GM12878 (cell line): Measurements from ENCODE around the gene RNF103. TPM values are rescaled to one million over a fixed set of nuclear protein-coding genes. Genes with fewer than 3 reads are reported as not detected.

Experiments
- ATAC-seq: fragments of 200-7000 bp; cut with Tn5 transposase; 3 replicates; pipeline ENCODE4 v1.9.1; 2020; ENCODE audit warnings: mild to moderate bottlenecking, moderate library complexity
- BruUV-seq: library from RNA; stranded (reverse); fragments of 400-500 nt; replicated peaks from 2 replicates; lab custom pipeline; 2021; lab: Mats Ljungman, UMichigan
- CTCF ChIA-PET: fragments of 300-600 bp; sonication (Branson Sonifier 250); formaldehyde crosslinking; extraction: SDS; loops from one replicate; lab custom pipeline; 2021; ENCODE audit warnings: inconsistent platforms; lab: Yijun Ruan, JAX
- POLR2A ChIA-PET: fragments of 350-600 bp; formaldehyde crosslinking; extraction: SDS; loops from one replicate; lab custom pipeline; 2021; ENCODE audit warnings: inconsistent platforms; lab: Charles Lee
- RAD21 ChIA-PET: fragments of 300-600 bp; sonication (Branson Sonifier 250); formaldehyde crosslinking; loops from one replicate; lab custom pipeline; 2023; ENCODE audit warnings: antibody characterized with exemption; ENCODE audit not compliant: unreplicated experiment; lab: Charles Lee
- SMC1A ChIA-PET: fragments of 300-600 bp; sonication (Branson Sonifier 250); formaldehyde crosslinking; loops from one replicate; lab custom pipeline; 2023; ENCODE audit not compliant: unreplicated experiment, uncharacterized antibody; lab: Charles Lee
- DNase-seq: peaks from one replicate; pipeline ENCODE4 v3.0.0-alpha.2; 2011; ENCODE audit warnings: low read depth, low spot score
- FAIRE-seq: peaks from 3 replicates; lab custom pipeline; 2011; peaks lifted over from hg19 to GRCh38; lab: Jason Lieb, UNC
- H2AFZ ChIP-seq: 2 replicates; pipeline ENCODE4 v1.6.0; 2011; ENCODE audit warnings: low read depth, low read length, control low read depth; ENCODE audit not compliant: control insufficient read depth
- H3K27ac ChIP-seq: 2 replicates; pipeline ENCODE4 v1.5.1; 2011; ENCODE audit warnings: control low read depth; ENCODE audit not compliant: control insufficient read depth, insufficient read depth
- H3K27me3 ChIP-seq, 2 experiments: replicated peaks in 1 of 2; 2 replicates each; pipeline versions ENCODE4 v1.6.0 to v1.6.1; 2011; ENCODE audit warnings: low read length in 1 of 2; ENCODE audit not compliant: control insufficient read depth in 2 of 2, insufficient read depth in 2 of 2
- H3K36me3 ChIP-seq, 2 experiments: 2 replicates each; pipeline ENCODE4 v1.5.1; 2011; ENCODE audit warnings: low read length in 1 of 2; ENCODE audit not compliant: control insufficient read depth in 2 of 2, insufficient read depth in 2 of 2
- H3K4me1 ChIP-seq: 2 replicates; pipeline ENCODE4 v1.6.1; 2011; ENCODE audit warnings: mild to moderate bottlenecking, low read length, moderate library complexity, mixed read lengths; ENCODE audit not compliant: control insufficient read depth, insufficient read depth
- H3K4me2 ChIP-seq: 2 replicates; pipeline ENCODE4 v1.6.0; 2011; ENCODE audit warnings: control low read depth; ENCODE audit not compliant: control insufficient read depth, insufficient read depth
- H3K4me3 ChIP-seq: fragments of 200-600 bp; sonication (generic); 2 replicates; pipeline ENCODE4 v1.5.1; 2016
- H3K79me2 ChIP-seq: 2 replicates; pipeline ENCODE4 v1.6.0; 2011; ENCODE audit warnings: low read length; ENCODE audit not compliant: control insufficient read depth, insufficient read depth
- H3K9ac ChIP-seq: 2 replicates; pipeline ENCODE4 v1.8.0; 2011; ENCODE audit warnings: low read length, control low read depth, mixed read lengths; ENCODE audit not compliant: control insufficient read depth, insufficient read depth
- H3K9me3 ChIP-seq: replicated peaks from 3 replicates; pipeline ENCODE4 v1.5.1; 2011; ENCODE audit warnings: mild to moderate bottlenecking, low read length; ENCODE audit not compliant: control insufficient read depth, insufficient read depth
- H4K20me1 ChIP-seq: 2 replicates; pipeline ENCODE4 v1.6.0; 2011; ENCODE audit not compliant: control insufficient read depth, insufficient read depth
- ASH2L ChIP-seq: fragments of 300-600, 200-600 bp; sonication (generic); IDR thresholded peaks from 2 replicates; pipeline ENCODE4 v1.6.1; 2017; ENCODE audit warnings: low read depth, mild to moderate bottlenecking, borderline replicate concordance
- BRCA1 ChIP-seq: IDR thresholded peaks from 2 replicates; pipeline ENCODE4 v1.6.1; 2011; ENCODE audit warnings: low read depth, low read length, improper control_type of control experiment
- EZH2 ChIP-seq: IDR thresholded peaks from 2 replicates; pipeline ENCODE4 v1.6.1; 2012; ENCODE audit warnings: low read depth, mild to moderate bottlenecking, control low read depth, inconsistent platforms, low read length, borderline replicate concordance; ENCODE audit not compliant: control insufficient read depth
- JUND ChIP-seq: IDR thresholded peaks from 2 replicates; pipeline ENCODE4 v1.6.1; 2012; ENCODE audit warnings: low read depth, mild to moderate bottlenecking, low read length, improper control_type of control experiment, moderate library complexity
- NFYA ChIP-seq: IDR thresholded peaks from 2 replicates; pipeline ENCODE4 v1.6.1; 2011; ENCODE audit warnings: low read depth, mild to moderate bottlenecking, low read length, improper control_type of control experiment, borderline replicate concordance
- NR2F1 ChIP-seq: fragments of 450-650 bp; conservative IDR thresholded peaks from 2 replicates; pipeline ENCODE4 v1.6.1; 2017; ENCODE audit warnings: mild to moderate bottlenecking
- SREBF2 ChIP-seq: IDR thresholded peaks from 2 replicates; pipeline ENCODE4 v1.6.1; 2012; ENCODE audit warnings: mild to moderate bottlenecking, low read length
- SUPT20H ChIP-seq: IDR thresholded peaks from 2 replicates; pipeline ENCODE4 v1.6.1; 2011; ENCODE audit warnings: low read depth, mild to moderate bottlenecking, low read length, moderate library complexity, borderline replicate concordance; ENCODE audit not compliant: control insufficient read depth
- ZNF274 ChIP-seq: IDR thresholded peaks from one replicate; pipeline ENCODE4 v1.8.0; 2011; ENCODE audit not compliant: insufficient read length, insufficient read depth
- in situ Hi-C: fragments of 300-500 bp; cut with MboI; formaldehyde crosslinking; loops from 9 replicates; pipeline ENCODE4 v1.14.3; 2018; ENCODE audit warnings: mixed read lengths
- intact Hi-C: fragments of 100-400 bp; cut with micrococcal nuclease; formaldehyde crosslinking; loops from one replicate; pipeline ENCODE4 v1.14.2; 2022; ENCODE audit not compliant: unreplicated experiment
- polyA plus RNA-seq, 11 experiments: library from polyadenylated mRNA; depleted of rRNA in 4 of 11; unstranded in 6 of 11; stranded (reverse) in 5 of 11; fragments of >200 nt; fragmentation: Nextera tagmentation in 4 of 11; fragmentation: Illumina TruSeq in 1 of 11; extraction: Ambion mirVana in 4 of 11; extraction: Trizol in 1 of 11; gene quantifications; 1 replicate in 1 of 11; 2 replicates in 10 of 11; pipeline versions ENCODE4 v1.2.1 to v1.2.3, GENCODE V29; 2011 to 2016; ENCODE audit warnings: inconsistent platforms in 2 of 11, missing spikeins in 2 of 11, low read depth in 1 of 11
- total RNA-seq, 4 experiments: library from RNA; depleted of rRNA in 3 of 4; stranded (reverse); fragments of >200 nt in 3 of 4; fragmentation: Illumina TruSeq in 1 of 4; extraction: Trizol in 1 of 4; gene quantifications; 2 replicates each; pipeline versions ENCODE4 v1.2.1 to v1.2.3, GENCODE V29; 2013 to 2021
- TF ChIP-seq, protein P1 (sequence below): fragments of 450-650 bp; IDR thresholded peaks from 2 replicates; pipeline ENCODE4 v1.6.1; 2017; ENCODE audit warnings: mild to moderate bottlenecking

RNF103 gene
- total and polyA plus RNA-seq, 10 of the 15 experiments (the other 5 are each of a cell fraction or from before 2014, with no cell fraction given): 2.4 to 11.0 (median 8.0) TPM

- H3K4me3 ChIP-seq: no peak overlapping the region
- H2AFZ ChIP-seq: no peak overlapping the region
- ChIA-PET RAD21 (no interaction called here), CTCF (interaction anchor here (0.9 kb wide), 1 partner anchor 8 kb away, joined by 4 read pairs; no protein-coding TSS in a partner anchor), SMC1A (no interaction called here), POLR2A (no interaction called here)
- H3K79me2 ChIP-seq: peaks cover 11% of the 10 kb centered on the region
- intact Hi-C loops (no loop called here), in situ Hi-C loops (no loop called here)
- no peaks in the 10 kb centered on the region for H3K27me3 ChIP-seq
- ATAC-seq (no peak), DNase-seq (no peak), FAIRE-seq (no peak)
- H3K4me2 ChIP-seq: no peak overlapping the region
- peaks cover 5% of the 10 kb centered on the region for H3K4me1 ChIP-seq
- TF ChIP-seq BRCA1: no peak
- TF ChIP-seq EZH2: no peak
- no peak for TF ChIP-seq ZNF274
- no peak for TF ChIP-seq NR2F1
- no peak for TF ChIP-seq JUND
- TF ChIP-seq NFYA: no peak
- TF ChIP-seq ASH2L: no peak
- TF ChIP-seq SUPT20H: no peak
- TF ChIP-seq SREBF2: no peak
- TF ChIP-seq, protein P1, sequence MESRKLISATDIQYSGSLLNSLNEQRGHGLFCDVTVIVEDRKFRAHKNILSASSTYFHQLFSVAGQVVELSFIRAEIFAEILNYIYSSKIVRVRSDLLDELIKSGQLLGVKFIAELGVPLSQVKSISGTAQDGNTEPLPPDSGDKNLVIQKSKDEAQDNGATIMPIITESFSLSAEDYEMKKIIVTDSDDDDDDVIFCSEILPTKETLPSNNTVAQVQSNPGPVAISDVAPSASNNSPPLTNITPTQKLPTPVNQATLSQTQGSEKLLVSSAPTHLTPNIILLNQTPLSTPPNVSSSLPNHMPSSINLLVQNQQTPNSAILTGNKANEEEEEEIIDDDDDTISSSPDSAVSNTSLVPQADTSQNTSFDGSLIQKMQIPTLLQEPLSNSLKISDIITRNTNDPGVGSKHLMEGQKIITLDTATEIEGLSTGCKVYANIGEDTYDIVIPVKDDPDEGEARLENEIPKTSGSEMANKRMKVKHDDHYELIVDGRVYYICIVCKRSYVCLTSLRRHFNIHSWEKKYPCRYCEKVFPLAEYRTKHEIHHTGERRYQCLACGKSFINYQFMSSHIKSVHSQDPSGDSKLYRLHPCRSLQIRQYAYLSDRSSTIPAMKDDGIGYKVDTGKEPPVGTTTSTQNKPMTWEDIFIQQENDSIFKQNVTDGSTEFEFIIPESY: no peak
- H3K9ac ChIP-seq: no peak overlapping the region
- H3K27ac ChIP-seq: no peak overlapping the region
- H3K9me3 ChIP-seq: peaks cover 2% of the 10 kb centered on the region
- no TSS peak for BruUV-seq
- no peaks in the 10 kb centered on the region for H3K36me3 ChIP-seq
- H4K20me1 ChIP-seq: no peaks in the 10 kb centered on the region
Observed at GRCh38 chr2:86566821-86567190, 56.9 kb downstream of the RNF103 start.
